NOMO-1 (cell line): ENCODE results near the gene NUMB.
A peak's percentile ranks its signal among the peaks of the same experiment; 100 is the strongest.
"Not testable (repeated sequence)": the region's sequence is repeated elsewhere in the genome, so short reads cannot be mapped to it uniquely, and the experiment has no call there.

Experiments used
- DNase-seq, 2 experiments: peaks; one replicate each; lab custom pipeline; 2025; ENCODE audit not compliant: unreplicated experiment in 2 of 2; lab: John Stamatoyannopoulos, UW

Gene NUMB

DNA sequence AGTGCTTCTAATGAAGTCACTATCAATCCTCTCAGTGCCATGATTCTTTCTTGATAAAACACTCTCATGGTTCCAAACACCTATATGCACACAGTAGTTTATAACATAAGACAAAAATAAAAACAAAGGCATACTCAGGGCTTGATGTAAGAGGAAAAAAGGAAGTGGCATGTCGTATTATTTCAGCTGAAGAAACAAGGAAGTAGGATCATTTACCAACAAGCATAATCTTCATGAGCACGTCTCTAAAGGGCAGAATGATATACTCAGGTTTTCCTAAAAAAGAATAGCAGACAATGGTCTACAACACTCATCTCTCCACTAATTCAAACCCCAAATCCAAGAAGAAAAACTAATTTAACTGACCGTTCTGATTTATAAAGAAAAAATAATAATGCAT is 33.9 kb downstream of the NUMB start:
- DNase-seq, result peak; percentile 58 to 93

DNA sequence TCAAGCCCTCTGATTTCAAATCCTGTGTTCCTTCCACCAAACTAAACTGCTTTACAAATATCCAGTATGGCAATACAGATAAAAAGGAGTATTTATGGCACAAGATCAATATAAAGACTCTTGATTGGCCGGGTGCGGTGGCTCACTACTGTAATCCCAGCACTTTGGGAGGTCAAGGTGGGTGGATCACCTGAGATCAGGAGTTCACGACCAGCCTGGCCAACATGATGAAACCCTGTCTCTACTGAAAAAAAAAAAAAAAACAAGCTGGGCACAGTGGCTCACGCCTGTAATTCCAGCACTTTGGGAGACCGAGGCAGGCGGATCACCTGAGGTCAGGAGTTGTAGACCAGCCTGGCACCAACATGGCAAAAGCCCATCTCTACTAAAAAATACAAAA is 35.3 kb downstream of the NUMB start:
- DNase-seq, result not testable (repeated sequence)

DNA sequence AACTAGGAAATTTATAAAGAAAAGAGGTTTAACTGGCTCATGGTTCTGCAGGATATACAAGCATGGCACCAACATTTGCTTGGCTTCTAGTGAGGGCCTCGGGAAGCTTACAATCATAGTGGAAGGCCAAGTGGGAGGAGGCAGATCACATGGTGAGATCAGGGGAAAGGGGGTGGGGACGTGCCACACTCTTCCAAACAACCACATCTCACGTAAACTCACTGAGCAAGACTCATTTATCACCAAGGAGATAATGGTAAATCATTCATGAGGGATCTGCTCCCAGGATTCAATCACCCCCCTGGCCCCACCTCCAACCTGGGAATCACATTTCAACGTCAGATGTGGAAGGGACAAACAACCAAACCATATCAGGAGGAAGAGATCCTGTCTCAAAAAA is 35.8 kb downstream of the NUMB start:
- DNase-seq, result no peak

DNA sequence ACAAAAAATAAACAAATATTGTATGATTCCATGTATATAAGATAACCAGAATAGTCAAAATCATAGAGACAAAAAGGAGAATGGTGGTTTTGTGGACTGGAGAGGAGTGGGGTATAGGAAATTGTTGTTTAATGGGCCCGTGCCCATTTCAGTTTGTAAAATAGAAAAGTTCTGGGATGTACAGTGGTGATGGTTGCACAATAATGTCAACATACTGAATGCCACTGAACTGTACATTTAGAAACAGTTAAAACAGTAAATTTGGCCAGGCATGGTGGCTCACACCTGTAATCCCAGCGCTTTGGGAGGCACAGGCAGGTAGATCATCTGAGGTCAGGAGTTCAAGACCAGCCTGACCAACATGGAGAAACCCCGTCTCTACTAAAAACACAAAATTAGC is 40.1 kb downstream of the NUMB start:
- no peak for DNase-seq

DNA sequence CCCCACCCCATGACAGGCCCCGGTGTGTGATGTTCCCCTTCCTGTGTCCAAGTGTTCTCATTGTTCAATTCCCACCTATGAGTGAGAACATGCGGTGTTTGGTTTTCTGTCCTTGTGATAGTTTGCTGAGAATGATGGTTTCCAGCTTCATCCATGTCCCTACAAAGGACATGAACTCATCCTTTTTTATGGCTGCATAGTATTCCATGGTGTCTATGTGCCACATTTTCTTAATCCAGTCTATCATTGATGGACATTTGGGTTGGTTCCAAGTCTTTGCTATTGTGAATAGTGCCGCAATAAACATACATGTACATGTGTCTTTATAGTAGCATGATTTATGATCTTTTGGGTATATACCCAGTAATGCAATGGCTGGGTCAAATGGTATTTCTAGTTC is 52.1 kb downstream of the NUMB start:
- not testable (repeated sequence) for DNase-seq

DNA sequence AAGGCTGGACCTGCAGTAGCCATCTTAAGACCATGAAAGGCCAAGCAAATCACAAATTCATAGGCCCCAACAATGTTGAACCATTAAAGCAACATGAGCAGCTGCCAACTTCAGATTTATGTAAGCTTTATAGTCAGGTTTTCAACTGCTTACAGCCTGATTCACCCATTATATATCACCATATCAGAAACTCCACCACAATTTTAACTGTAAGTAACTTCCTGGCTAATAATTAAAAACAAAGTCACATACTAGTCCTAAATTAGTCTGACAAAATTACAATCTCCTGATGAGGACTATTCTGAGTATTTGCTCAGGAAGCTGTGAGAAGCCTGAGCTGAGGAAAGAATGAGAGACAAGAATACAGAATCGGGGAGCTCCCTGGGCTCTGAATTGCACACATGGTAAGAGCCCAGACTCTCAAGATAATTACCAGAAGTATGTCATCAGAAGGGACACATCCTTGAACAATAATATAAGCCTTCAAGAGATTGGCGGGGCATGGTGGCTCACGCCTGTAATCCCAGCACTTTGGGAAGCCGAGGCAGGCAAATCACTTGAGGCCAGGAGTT is 55.1 kb downstream of the NUMB start:
- no peak for DNase-seq

DNA sequence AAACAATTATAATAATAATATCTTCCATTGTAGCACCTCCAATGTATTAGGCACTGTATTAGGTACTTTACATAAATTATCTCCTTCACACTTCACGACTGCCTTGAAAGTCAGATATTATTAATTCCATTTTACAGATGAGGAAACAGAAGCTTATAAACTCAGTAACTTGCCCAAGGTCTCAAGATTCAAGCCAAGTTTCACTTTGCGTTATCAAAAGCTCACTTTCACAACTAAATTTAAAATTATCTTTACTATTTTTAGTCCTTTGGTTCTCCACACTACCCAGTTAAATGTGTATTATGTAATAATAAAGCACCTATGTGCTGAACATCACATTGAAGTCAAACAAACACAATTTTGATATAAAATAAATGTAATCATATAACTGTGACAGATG is 55.8 kb downstream of the NUMB start:
- no peak for DNase-seq

DNA sequence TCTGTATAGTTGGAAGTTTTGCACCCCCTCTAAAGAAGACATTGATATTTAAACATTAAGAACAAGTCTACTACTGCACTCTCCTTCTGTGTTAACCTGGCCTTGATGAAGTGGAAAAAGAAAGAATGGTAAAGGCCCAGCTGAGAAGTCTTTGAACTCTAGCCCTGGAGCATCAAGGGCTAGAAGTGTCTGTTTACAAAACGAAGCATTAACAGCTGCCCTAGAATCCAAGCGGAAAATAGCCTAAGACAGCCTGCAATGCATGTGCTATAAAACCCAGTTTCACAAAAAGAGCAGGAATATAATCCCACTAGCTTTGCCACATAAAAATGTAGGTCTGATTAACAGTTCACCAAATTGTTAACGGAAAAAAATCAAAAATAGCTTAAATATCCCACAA is 60.5 kb downstream of the NUMB start:
- DNase-seq, result no peak

DNA sequence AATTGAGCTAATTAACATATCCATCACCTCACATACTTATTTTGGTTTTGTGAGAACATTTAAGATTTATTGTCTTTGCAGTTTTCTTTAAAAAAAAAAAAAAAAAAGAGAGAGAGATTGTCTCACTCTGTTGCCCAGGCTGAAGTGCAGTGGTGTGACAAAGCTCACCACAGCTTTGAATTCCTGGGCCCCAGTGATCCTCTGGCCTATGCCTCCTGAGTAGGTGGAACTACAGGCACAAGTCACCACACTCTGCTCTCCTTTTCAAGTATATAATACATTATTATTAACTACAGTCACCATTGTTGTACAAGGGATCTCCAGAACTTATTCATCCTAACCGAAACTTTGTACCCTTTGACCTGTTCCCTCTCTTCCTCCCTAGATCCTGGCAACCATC is 64.0 kb downstream of the NUMB start:
- no peak for DNase-seq

DNA sequence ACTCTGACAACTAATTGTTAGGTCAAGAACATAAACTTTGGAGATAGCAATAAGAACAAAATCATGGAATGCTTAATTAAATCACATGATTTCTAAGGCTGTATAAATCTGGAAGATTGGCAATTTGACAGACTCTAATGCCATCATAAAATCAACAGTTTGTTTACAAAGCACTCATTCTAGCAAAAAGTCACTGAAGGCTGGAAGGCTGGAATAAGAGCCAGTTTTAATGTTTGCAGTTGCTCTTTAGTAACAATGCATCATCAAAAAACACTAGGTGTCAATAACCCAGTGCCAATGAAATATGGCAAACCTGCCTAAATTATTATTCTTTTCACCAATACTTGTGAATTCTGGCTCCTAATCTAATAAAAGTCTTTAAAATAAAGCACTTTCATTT is 65.0 kb downstream of the NUMB start:
- DNase-seq, result no peak

DNA sequence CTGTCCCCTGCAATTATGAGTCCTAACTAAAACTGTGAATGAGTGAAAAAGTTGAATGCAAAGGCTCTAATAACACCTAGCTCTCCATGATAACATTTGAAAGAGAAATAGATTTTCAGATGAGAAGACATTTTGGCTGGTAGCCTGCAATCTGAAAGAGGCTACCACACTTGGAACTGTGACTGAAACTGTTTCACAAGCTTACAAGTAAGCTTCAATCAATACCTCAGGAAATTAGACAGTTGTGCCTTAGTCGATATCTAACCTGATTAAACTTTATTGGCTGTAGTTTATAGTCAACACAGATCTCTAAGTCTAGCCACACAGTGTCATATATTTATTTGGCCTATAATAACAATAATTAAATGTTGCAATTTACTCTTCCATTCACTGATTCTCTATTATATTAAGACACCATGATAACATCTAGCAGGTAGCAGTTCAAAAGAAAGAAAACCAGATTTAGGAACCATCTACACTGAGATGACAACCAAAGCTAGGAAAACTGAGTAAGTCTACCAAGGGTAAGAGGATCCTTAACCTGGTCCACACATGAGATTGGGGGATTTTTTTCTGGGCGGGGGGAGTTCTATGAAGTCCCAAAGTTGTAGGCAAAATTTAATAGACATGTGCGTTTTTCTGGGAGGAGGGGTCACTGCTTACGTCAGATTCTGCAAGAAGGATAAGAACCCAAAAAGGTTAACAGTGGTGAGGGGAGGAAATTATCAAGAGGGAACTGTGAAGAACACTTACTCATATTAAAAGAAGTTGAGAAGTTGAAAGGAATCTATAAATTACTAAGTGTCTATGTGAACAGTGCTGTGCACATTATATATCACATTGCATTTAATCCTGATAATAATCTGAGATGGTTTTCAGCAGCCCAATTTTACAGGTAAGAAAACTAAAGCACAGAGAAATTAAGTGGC is 65.8 kb downstream of the NUMB start:
- no peak for DNase-seq

DNA sequence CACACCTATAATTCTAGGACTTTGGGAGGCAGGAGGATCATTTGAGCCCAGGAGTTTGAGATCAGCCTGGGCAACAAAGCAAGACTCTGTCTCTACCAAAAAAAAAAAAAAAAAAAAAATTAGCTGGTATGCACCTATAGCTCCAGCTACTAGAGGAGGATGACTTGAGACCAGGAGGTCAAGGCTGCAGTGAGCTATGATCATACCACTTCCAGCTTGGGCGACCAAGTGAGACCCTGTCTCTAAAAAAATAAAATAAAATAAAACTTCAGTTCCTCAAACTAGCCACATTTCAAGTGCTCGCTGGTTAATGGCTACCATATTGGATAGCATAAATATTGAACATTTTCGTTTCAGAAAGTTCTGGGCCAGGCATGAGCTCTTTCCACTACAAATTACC is 70.5 kb downstream of the NUMB start:
- not testable (repeated sequence) for DNase-seq

DNA sequence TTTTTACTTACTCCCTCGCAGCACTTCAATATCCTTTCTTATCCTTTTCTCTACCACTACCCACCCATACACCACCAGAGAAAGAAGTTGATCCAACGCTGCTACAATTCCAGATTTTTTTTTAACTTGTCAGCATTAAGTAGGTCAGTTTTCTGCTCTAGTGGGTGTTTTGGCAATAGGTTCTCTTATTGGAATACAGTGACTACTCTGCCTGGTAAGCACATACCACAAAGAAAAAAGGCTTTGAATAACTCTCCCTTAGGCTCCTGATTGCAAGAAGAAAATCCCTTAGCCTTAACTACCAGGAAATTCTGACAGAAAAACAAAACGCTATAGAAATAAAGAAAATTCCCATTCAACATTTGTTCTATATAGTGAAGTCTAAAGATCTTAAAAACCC is 72.0 kb downstream of the NUMB start:
- no peak for DNase-seq

DNA sequence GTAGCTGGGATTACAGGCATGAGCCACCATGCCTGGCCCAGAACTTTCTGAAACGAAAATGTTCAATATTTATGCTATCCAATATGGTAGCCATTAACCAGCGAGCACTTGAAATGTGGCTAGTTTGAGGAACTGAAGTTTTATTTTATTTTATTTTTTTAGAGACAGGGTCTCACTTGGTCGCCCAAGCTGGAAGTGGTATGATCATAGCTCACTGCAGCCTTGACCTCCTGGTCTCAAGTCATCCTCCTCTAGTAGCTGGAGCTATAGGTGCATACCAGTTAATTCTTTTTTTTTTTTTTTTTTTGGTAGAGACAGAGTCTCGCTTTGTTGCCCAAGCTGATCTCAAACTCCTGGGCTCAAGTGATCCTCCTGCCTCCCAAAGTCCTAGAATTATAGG is 73.3 kb downstream of the NUMB start:
- not testable (repeated sequence) for DNase-seq

DNA sequence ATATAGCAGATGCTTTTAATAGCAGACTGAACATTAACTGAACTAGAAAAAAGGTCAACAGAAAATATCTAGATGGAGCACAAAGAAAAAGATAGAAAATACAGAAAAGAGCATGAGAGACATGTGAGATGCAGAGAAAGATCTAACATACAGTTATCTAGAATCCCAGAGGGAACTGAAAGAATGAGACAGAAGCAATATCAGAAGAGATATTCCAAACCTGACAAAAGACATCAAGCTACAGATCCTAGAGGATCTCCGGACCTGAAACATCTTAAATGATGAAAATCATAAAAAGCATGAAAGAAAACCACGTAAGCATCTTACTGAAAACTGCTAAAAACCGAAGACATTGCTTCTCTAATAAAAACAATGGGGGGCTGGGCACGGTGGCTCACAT is 75.0 kb downstream of the NUMB start:
- DNase-seq, result no peak

DNA sequence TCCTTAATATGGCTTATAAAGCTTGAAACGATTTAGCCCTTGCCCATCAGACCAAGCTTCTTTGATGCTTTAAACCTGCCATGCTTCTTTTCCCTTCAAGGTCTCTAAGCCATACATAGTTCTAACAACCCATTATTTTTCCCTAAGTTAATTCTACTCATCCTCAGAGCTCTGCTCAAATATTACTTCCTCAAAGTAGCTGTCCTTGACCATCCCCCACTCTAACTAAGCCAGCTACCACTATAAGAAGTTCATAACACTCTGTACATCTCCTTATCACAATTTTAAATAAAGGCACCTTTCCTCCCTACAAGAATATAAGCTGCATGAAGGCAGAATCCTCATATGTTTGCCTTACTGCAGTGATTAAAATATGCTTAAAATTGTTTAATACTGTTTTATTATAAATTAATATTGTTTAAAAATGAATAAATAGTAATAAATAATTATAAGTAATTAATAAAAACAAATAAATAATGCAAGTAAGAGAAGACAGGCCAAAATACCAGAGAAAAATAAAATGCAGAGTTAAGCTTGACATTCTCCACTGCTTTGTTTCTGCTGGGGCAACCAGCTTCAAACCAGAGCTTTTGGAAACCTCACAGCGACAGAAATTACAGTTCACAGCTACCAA is 76.8 kb downstream of the NUMB start:
- DNase-seq, result peak; percentile 10 to 58

DNA sequence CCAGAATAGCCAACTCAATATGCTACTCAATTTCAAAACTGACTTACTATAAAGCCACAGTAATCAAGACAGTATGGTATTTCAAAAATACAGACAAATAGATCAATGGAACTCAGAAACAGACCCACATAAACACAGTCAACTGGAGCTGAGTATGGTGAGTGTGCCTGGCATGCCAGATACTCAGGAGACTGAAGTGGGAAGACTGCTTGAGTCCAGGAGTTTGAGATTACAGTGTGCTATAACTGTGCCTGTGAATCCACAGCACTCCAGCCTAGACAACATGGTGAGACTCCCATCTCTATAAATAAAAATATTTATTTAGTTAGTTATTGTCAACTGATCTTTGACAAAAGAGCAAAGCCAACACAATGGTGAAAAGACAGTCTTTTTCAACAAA is 81.8 kb downstream of the NUMB start:
- DNase-seq, result no peak

DNA sequence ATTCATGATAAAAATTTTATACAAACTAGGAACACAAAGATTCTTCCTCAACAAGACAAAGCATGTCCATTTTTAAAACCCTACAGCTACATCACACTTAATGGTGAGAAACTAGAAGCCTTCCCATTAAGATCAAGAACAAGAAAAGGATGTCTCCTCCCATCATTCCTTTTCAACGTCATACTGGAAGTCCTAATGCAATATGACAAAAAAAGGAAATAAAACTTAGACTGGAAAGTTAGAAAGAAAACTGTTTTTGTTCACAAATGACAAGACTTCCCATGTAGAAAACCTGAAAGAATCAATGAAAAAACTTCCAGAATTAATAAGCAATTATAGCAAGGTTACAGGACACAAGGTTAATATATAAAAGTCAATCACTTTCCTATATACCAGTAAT is 82.5 kb downstream of the NUMB start:
- DNase-seq, result no peak

DNA sequence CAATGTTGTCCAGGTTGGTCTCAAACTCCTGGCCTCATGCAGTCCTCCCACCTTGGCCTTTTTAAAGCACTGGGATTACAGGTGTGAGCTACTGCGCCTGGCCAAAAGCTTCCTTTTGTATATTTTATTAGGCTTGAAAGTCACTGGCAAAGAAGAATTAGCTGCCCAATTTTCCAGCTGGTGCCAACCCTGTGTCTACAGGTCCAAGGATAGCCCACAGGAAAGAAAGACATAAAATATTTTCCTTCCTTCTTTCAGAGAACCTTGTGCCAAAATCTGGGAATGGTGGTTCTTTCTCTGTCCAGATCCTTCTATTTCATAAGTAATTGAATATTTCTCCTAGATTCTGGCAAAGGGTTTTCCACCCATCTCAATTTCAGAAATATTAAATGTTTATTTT is 84.1 kb downstream of the NUMB start:
- no peak for DNase-seq

DNA sequence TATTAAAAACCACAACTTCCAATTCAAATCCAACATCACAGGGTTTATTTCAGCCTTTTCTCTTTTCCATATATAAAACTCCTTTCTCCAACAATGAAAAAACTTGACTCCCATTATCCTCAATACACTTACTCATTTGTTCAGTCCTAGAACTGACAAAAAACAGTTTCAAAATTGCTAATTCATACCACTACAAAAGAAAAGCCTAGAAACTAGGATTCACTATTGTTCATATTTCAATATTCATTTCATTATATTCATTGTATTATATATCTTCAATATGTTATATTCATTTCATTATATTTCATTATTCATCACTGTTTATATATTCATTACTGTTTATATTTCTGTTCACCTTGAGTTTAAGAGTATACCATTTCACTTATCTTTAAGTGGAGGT is 85.8 kb downstream of the NUMB start:
- no peak for DNase-seq

DNA sequence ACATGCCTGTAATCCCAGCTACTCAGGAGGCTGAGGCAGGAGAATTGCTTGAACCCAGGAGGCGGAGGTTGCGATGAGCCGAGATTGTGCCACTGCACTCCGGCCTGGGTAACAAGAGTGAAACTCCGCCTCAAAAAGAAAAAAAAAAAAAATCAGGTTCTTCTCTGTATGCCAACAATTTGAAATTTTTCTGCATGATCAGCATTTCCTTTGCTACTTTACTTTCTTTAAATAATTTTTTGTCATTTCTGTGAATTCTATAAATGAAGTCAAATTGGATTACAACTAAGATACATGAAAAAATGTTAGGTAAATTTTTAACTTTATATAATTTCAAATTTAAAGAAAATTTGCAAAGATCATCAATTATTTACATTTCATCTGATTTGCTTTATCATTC is 87.8 kb downstream of the NUMB start:
- no peak for DNase-seq

DNA sequence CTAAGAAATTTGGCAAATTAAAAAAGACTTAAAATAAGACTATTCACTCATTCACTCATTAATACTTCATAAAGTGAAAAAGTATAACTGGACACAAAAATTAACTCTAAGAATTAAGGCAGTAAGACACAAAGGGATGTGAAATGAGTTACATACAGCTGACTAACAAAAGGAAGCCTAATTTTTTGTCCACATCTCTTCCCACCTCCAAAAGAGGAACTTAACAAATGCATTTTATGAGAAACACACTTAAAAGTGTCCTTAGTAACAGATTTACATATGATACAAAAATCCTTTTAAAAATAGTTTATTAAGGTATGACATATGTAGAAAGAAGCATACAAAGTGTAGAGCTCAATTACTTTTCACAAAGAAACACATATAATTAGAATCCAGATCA is 88.9 kb downstream of the NUMB start:
- peak; percentile 36 to 53 for DNase-seq
